ENCODE results near the gene FBLN2.

FBLN2 gene

GRCh38 chr3:13653631-13654279 is 104.8 kb downstream of the FBLN2 start:
- DNase-seq, result no peak

GRCh38 chr3:13654330-13655060 is 105.6 kb downstream of the FBLN2 start:
- no peak for DNase-seq

GRCh38 chr3:13655061-13655913 is 106.4 kb downstream of the FBLN2 start:
- no peak for DNase-seq

GRCh38 chr3:13656584-13657301 is 107.8 kb downstream of the FBLN2 start:
- DNase-seq, result no peak

- DNase-seq, result peak; percentile 6
Observed at GRCh38 chr3:13657660-13658435, 108.9 kb downstream of the FBLN2 start.

GRCh38 chr3:13658681-13659080 is 109.8 kb downstream of the FBLN2 start:
- no peak for DNase-seq

- DNase-seq, result no peak
Observed at GRCh38 chr3:13659221-13659969, 110.5 kb downstream of the FBLN2 start.

- no peak for DNase-seq
Observed at GRCh38 chr3:13660042-13660874, 111.3 kb downstream of the FBLN2 start.

GRCh38 chr3:13661121-13661520 is 112.2 kb downstream of the FBLN2 start:
- no peak for DNase-seq

- DNase-seq, result no peak
Observed at GRCh38 chr3:13662238-13662847, 113.4 kb downstream of the FBLN2 start.

- no peak for DNase-seq
Observed at GRCh38 chr3:13663781-13664535, 115.0 kb downstream of the FBLN2 start.

GRCh38 chr3:13665582-13666226 is 116.8 kb downstream of the FBLN2 start:
- no peak for DNase-seq

- DNase-seq, result no peak
Observed at GRCh38 chr3:13666227-13666619, 117.3 kb downstream of the FBLN2 start.

- no peak for DNase-seq
Observed at GRCh38 chr3:13666781-13667709, 118.1 kb downstream of the FBLN2 start.

- no peak for DNase-seq
Observed at GRCh38 chr3:13668136-13668535, 119.2 kb downstream of the FBLN2 start.

- no peak for DNase-seq
Observed at GRCh38 chr3:13669457-13669856, 120.5 kb downstream of the FBLN2 start.

GRCh38 chr3:13670292-13670691 is 121.4 kb downstream of the FBLN2 start:
- DNase-seq, result no peak
